WI38 (cell line): ENCODE results near the gene DENND6A.

Experiments used
- H3K4me3 ChIP-seq: 2 replicates; pipeline ENCODE4 v1.5.1; 2011; ENCODE audit warnings: low read depth, mild to moderate bottlenecking, control low read depth, low read length
- CTCF ChIP-seq: IDR thresholded peaks from 2 replicates; pipeline ENCODE4 v1.5.1; 2012; ENCODE audit warnings: low read depth, mild to moderate bottlenecking, control low read depth, low read length

Gene DENND6A

GRCh38 chr3:57659004-57659673 lies 33.7 kb downstream of the DENND6A start:
- no peak for TF ChIP-seq CTCF
- no peak overlapping the region for H3K4me3 ChIP-seq

GRCh38 chr3:57658536-57658935 lies 34.3 kb downstream of the DENND6A start:
- TF ChIP-seq CTCF = no peak
- no peak overlapping the region for H3K4me3 ChIP-seq

GRCh38 chr3:57655727-57656126 lies 37.1 kb downstream of the DENND6A start:
- TF ChIP-seq CTCF = no peak

GRCh38 chr3:57654267-57654666 lies 38.6 kb downstream of the DENND6A start:
- TF ChIP-seq CTCF = no peak
- H3K4me3 ChIP-seq = no peak overlapping the region

More at GRCh38 chr3:57655727-57656126, 37.1 kb downstream of the DENND6A start:
- H3K4me3 ChIP-seq = no peak overlapping the region

GRCh38 chr3:57652203-57652602 lies 40.7 kb downstream of the DENND6A start:
- H3K4me3 ChIP-seq = no peak overlapping the region
- no peak for TF ChIP-seq CTCF

- H3K4me3 ChIP-seq = no peak overlapping the region
- TF ChIP-seq CTCF = no peak
Observed at GRCh38 chr3:57647292-57647940, 45.5 kb downstream of the DENND6A start.

- TF ChIP-seq CTCF = no peak
- H3K4me3 ChIP-seq = no peak overlapping the region
Observed at GRCh38 chr3:57646723-57647122, 46.2 kb downstream of the DENND6A start.
